ENCODE data around the gene PSG1.
"Not testable (repeated sequence)": the region's sequence is repeated elsewhere in the genome, so short reads cannot be mapped to it uniquely, and the experiment has no call there.

Gene PSG1

DNA sequence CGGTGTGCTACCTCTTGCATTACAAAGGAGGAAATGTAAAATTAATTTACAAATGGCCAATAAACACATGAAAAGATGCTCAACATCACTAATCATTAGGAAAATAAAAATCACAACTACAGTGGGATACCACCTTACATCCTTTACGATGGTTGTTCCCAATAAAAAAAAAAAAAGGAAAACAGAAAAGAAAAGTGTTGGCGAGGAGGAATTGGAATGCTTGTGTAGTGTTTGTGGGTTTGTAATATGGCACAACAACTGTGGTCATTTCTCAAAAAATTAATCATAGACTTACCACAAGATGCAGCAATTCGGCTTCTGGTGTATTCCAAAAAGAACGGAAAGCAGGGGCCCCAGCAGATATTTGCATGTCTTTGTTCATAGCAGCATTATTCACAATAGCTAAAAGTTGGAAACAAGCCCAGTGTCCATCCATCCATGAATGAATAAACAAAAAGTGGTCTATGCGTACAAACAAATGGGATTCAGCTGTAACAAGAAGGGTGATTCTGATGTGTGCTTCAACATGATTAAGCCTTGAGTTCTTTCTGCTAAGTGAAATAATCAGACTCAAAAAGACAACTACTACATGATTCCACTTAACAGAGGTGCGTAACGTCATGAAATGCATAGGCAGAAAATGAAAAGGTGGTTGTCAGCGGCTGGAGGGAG is 58.1 kb downstream of the PSG1 start:
- DNase-seq (ENCODE audit: low read depth in 2 of 2): not testable (repeated sequence)

DNA sequence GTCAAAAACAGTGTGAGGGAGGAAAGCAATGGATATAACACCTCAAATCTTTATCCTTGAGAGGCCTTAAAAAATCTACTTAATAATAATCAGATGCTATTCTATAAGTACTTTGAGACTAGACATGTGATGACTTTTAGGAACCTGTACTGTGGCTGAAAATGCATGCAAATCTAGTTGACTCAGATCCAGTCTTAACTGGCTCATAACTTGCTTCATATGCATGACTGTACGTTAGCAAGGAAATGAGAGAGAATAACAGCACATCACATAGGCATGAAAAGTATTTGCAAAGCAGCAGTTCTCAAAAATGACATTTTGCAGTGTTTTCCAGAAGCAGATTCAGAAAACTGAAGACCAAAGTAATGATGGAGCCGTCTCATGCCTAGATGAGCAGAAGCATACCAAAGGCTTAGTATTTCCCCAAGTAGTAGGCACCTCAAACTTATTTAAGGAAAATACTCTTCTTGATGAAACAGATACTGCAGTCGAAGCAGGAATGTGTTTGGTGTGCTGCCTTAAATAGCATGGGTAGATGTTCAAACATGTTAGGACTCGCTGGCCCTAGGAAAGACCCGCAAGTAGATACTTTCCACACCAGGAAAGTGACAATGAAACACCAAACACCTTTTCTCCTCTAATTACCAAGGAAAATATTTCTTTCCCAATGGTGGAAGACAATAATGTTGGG is 59.4 kb downstream of the PSG1 start:
- not testable (repeated sequence) for DNase-seq (ENCODE audit: low read depth in 2 of 2)

DNA sequence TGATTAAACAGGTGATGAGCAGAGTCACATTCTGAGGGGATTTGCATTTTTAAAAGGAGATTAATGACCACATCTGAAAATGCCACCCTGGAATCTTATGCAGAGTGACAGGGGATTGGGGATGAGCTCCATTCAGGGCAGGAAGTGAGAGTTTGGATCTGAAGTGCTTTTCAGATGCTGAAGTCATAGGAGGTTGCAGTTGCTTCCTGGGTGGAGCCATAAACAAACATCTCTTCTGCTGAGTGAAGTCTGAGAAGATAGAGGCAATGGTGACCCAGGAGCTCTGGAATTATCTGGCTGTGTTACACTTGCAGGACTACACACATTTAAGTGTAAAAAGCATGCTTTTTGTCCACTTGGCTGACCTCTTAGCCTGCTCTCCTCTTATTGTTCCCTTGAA is 62.6 kb downstream of the PSG1 start:
- no peak for DNase-seq (ENCODE audit: low read depth in 2 of 2)
